NCI-H345 treated with DMSO at 0.1 percent for 48 hours (cell line): ENCODE measurements around the gene DLG2.
"Not testable (repeated sequence)": the region's sequence is repeated elsewhere in the genome, so short reads cannot be mapped to it uniquely, and the experiment has no call there.

Experiments
- DNase-seq: peaks from one replicate; lab custom pipeline; 2025; ENCODE audit not compliant: unreplicated experiment; lab: John Stamatoyannopoulos, UW

DLG2 gene

DNA sequence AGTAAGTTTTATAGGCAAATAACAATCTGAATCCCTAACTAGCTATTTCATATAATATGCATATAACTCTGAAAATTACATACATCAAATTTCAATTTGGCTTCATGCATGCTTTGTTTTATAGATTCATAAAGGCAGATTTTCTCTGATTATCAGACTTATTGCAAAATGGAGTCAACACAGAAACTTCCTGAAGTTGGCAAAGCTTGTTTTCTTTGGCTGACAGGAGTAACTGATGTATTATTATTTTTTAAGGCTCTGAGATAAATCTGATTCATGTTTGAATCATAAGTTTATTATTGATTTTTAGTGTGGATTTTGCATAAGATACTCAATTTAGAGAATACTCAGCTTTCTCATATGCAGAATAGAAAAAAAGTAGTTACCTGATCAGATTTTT lies 1984.6 kb downstream of the DLG2 start:
- no peak for DNase-seq

- no peak for DNase-seq
These were observed 1985.6 kb downstream of the DLG2 start for GRCh38 chr11:83641511-83641910.

DNA sequence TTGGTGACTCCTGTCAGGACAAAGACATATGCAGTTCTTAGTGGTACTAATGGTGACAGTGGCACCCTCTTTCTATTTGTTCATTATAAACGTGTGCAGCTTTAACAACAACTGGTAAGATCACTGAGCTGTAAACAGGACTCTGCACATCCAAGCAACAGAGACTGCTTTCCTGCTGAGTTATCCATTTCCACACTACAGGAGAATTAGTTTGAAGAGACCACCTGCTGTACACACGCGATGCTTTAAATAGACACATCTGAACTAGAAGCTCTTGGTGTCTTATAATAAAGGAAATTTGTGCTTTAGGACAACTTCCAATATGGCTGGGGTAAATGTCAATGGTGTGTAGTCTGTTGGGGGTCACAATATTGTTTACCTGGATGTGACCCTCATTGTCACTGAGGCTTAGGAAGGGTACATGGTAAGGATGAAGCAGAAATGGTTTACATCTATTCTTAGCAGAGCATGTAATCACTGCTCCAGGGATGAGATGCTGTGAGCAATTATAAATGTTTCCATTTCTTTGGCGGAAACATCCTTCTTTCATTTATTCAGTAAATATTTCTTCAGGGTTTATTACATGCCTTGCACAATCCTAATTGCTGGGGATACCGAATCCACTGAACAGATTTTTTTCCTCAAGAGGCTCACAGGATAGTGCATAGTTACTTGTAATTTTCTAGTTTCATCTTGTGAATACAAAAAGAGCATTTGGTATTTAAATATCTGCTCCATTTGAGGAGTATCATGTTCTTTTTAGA lies 1987.0 kb downstream of the DLG2 start:
- peak; percentile 94 for DNase-seq

DNA sequence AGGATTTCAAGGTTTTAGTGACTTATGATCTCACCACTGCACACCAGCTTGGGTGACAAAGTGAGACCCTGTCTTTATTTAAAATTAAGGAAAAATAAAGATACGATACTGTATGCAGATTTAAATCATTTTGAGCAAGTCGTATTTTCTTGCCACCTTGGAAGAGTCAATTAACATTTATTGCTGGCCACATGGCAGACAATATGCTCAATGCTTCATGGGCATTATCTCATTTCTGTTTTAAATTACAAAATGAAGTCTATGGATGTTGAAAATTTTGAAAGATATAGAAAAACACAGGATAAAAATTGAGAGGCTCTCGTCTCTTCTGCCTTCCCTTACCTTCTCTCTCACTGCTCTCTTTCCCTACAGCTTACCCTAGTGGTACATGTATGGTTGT lies 1992.0 kb downstream of the DLG2 start:
- no peak for DNase-seq

- DNase-seq, result no peak
These were observed 1996.9 kb downstream of the DLG2 start for GRCh38 chr11:83630211-83630610.

- DNase-seq, result no peak
These were observed 1997.4 kb downstream of the DLG2 start for GRCh38 chr11:83629775-83630174.

DNA sequence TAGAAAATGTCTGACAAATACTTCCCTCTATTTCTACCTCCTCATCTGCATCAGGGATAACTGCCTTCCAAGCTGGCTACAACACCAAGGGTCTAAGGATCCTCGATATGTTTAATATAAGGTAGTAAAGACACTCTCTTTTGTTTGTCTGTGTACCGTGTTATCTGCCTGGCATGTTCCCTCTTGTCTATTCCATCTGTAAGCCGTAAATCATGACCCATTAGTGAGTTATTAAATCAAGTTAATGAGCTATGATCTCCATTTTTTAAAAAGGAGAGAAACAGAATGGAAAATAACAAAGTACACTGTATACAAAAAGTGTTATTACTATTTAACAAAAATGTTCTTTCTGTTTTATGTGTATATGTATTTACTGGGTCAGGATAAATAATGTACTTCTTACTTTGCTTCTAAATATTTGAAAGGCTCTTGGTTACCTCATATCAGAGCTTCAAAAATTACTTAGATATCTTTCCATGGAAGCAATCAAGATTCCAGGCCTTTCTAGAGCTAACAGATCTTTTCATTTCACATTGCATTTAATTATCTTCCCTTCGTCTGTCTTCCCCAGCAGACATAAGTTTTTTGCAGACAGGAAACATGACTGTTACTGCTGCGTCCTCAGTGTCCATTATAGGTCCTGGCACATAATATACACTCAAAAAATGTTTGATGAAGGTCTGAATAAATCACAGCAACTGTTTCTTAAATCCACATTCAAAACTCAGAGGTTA lies 1998.4 kb downstream of the DLG2 start:
- DNase-seq, result no peak

- no peak for DNase-seq
These were observed 2001.8 kb downstream of the DLG2 start for GRCh38 chr11:83625336-83625735.

- no peak for DNase-seq
These were observed 2009.5 kb downstream of the DLG2 start for GRCh38 chr11:83617671-83618070.

DNA sequence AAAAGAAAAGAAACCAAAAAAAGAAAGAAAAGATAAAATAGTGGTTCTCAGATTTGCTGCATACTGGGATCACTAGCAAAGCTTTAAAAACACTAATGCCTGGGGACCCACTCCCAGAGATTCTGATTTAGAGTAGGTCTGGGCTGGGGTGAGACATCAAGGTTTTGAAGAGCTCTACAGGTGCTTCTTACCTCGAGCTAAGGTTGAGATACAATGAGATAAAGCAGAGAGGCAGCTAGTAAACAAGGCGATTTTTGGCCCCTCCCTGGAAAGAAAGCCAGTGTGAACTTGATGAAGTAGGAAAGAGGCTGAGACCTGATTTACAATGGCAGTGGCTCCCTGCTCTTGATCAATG lies 2013.4 kb downstream of the DLG2 start:
- DNase-seq, result no peak

- DNase-seq, result no peak
These were observed 2014.0 kb downstream of the DLG2 start for GRCh38 chr11:83612891-83613766.

GRCh38 chr11:83611600-83611999 lies 2015.5 kb downstream of the DLG2 start:
- DNase-seq, result peak; percentile 85

DNA sequence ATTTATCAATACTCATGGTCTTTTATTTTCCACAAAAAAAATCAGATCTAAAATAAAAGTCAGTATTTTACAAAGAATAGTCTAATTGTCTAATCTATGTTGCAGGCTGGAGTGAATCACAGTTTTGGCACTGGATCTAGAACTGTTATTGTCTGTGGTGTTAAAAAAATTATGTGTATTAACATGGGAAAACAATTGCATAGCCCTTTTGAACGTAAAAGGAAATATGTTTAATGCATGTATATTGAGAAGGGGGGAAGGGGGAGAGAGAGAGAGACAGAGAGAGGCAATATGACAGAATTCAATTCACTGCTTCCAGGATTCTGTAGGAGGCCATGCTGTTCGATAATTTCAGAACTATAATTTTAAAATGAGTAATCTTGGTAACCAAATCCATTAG lies 2016.1 kb downstream of the DLG2 start:
- no peak for DNase-seq

GRCh38 chr11:83609191-83609590 lies 2018.0 kb downstream of the DLG2 start:
- DNase-seq, result no peak

DNA sequence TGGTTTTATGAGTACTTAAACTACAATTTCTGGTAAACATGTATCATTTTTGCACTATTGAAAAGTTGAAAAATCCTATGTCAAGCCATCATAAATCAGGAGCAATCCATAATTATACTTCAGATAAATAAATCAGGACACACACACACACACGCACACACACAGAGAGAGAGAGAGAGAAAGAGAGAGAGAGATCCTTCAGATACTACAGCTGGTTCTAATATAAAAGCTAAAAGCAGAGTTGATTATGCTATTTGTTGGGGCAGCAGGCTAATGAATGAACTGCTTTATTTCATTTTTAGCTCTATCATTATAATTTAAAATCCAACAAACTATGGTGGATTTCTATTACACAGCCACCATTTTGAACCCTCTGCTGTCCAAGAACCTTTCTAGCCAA lies 2018.6 kb downstream of the DLG2 start:
- no peak for DNase-seq

DNA sequence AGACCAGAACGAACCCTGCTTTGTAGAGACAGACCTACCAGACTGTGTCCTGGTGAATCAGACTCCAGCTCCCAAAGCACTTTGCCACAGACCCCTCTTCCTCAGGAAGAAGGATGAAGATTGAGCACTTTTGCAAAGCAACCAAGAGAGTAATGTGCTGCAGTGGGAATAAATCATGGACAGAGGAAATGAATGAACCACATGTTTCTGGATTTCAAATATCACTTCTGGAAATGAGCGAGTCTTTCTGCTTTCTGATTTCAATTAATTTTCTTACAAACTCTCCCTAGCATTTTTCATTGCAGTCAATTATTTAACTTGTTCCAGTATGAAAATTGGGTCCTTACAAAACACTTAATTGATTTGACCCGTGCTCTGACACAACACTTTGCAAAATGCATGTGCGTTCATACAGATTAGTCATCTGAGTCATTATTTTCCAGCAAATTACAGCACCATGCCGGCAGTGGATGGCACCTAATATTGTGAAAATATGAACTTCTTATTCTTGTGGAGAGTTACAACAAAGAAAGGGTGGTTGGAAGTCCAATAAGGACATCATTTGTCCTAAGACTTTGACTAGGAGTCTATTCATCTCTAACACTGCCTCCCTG lies 2025.1 kb downstream of the DLG2 start:
- no peak for DNase-seq

DNA sequence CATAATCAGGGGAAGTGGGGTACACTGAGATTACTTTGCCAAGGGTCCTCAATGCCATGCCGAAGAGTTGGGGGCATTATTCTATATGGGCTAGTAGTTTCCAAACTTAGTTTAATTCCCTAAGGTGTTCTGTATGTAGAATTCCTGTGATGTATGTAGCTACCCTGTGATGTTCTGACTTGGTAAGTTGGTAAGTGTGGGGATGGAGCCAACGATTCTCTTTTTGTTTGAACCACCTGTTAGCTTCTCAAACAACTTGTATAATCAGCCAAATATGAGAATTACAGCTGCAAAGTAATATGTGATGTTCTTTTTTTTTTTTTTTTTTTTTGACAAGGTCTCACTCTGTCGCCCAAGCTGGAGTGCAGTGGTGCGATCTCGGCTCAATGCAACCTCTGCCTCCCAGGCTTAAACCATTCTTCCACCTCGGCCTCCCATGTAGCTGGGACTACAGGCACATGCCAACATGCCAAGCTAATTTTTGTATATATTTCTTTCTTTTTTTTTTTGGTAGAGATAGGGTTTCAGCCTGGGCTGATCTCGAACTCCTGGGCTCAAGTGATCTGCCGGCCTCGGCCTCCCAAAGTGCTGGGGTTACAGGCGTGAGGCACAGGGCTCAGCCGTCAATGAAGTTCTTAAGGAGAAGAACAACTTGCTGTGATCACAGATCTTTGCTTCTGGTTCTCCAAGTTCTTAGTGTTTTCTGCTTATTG lies 2025.8 kb downstream of the DLG2 start:
- no peak for DNase-seq

DNA sequence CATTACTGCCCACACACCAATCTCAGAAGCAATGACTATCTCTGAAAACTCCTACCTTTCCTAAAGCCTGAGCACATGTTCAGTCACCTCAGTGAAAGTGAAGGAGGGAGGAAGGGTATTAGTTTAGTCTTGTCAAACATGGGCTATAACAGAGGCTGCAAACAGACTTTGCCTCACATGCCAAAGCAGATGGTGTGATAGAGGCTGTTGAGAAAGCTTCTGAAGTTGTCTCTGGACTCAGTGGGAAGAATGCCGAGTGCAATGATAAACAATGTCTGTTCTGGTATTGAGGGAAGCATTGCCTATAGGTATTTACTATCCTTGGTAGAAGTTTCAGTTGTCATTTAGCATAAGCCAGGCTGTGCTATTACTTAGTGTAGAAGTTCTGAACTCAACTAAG lies 2026.5 kb downstream of the DLG2 start:
- DNase-seq, result no peak

- no peak for DNase-seq
These were observed 2028.1 kb downstream of the DLG2 start for GRCh38 chr11:83599066-83599465.

GRCh38 chr11:83587797-83588196 lies 2039.3 kb downstream of the DLG2 start:
- DNase-seq, result not testable (repeated sequence)
